ENCODE measurements around the gene AK5.

GRCh38 chr1:77288275-77288674, 6.5 kb downstream of the AK5 start:
- TF ChIP-seq POLR2AphosphoS5 (IDR thresholded peaks at IDR 0.05; ENCODE audit: insufficient read depth in 1 of 2, low read depth in 1 of 2), result no peak
- TF ChIP-seq POLR2A (IDR thresholded peaks at IDR 0.05), result no peak
- TF ChIP-seq CTCF (IDR thresholded peaks at IDR 0.05), result no peak

Data from vagina (tissue), 2 donors.